Measurements from ENCODE around the gene SCML1. TPM values are rescaled to one million over a fixed set of nuclear protein-coding genes. Genes with fewer than 3 reads are reported as not detected.

Gene SCML1
- total and polyA plus RNA-seq, 2 donors (not counting 3 experiments of a cell fraction or from before 2014, with no cell fraction given), result 8.8 to 12.4 TPM

- no peak overlapping the region for H3K27ac ChIP-seq (ENCODE audit: insufficient read depth, low read depth, low read length)
- no peaks in the 10 kb centered on the region for H3K79me2 ChIP-seq (ENCODE audit: control insufficient read depth, insufficient read depth, low read length)
- H3K9me3 ChIP-seq (replicated peaks; ENCODE audit: control insufficient read depth, insufficient read depth, low read length), result no peaks in the 10 kb centered on the region
- BruUV-seq (replicated peaks), result no TSS peak
- ChIA-PET POLR2A (no interaction called here), CTCF (no interaction called here)
- no peaks in the 10 kb centered on the region for H3K36me3 ChIP-seq (ENCODE audit: control insufficient read depth in 2 of 2, extremely low read depth in 1 of 2, insufficient read depth in 2 of 2, low read length in 2 of 2)
- TF ChIP-seq JUN (IDR thresholded peaks at IDR 0.05; ENCODE audit: borderline replicate concordance, insufficient read depth, insufficient read length, low read depth) (no peak), MAX (IDR thresholded peaks at IDR 0.05; ENCODE audit: insufficient read depth, insufficient read length) (no peak)
- H4K20me1 ChIP-seq (replicated peaks; ENCODE audit: control insufficient read depth, extremely low read depth, insufficient read depth, low read length), result no peaks in the 10 kb centered on the region
- H3K27me3 ChIP-seq (ENCODE audit: control insufficient read depth in 2 of 2, insufficient read depth in 2 of 2, low read length in 2 of 2), result peaks cover 0 to 3% of the 10 kb centered on the region in 2 experiments
- H2AFZ ChIP-seq (ENCODE audit: low read depth, low read length), result no peak overlapping the region
- FAIRE-seq (no peak), DNase-seq (ENCODE audit: low read depth, low spot score) (no peak)
- H3K4me2 ChIP-seq (ENCODE audit: insufficient read depth, low read length), result no peak overlapping the region
- H3K4me1 ChIP-seq (ENCODE audit: control insufficient read depth, extremely low read depth, insufficient read depth, low read length), result no peaks in the 10 kb centered on the region
- intact Hi-C loops (cut with micrococcal nuclease), result no loop called here
- dilution Hi-C loops (cut with MboI; ENCODE audit: extremely low pct_ligation_motif_present, low sequenced_read_pairs), result no loop called here
- H3K4me3 ChIP-seq (replicated peaks in 1 of 3; ENCODE audit: insufficient read depth in 1 of 3, low read depth in 1 of 3, low read length in 3 of 3), result no peak overlapping the region
- no peaks in the 10 kb centered on the region for H3K9me1 ChIP-seq (replicated peaks; ENCODE audit: control insufficient read depth, extremely low read depth, insufficient read depth, low read length)
- no peak overlapping the region for H3K9ac ChIP-seq (replicated peaks; ENCODE audit: extremely low read depth, insufficient read depth, low read length)
Measured at GRCh38 chrX:17706676-17707075, 30.6 kb upstream of the SCML1 start.

- H3K79me2 ChIP-seq (ENCODE audit: control insufficient read depth, insufficient read depth, low read length), result no peaks in the 10 kb centered on the region
- H2AFZ ChIP-seq (ENCODE audit: low read depth, low read length), result no peak overlapping the region
- H4K20me1 ChIP-seq (replicated peaks; ENCODE audit: control insufficient read depth, extremely low read depth, insufficient read depth, low read length), result no peaks in the 10 kb centered on the region
- H3K4me1 ChIP-seq (ENCODE audit: control insufficient read depth, extremely low read depth, insufficient read depth, low read length), result no peaks in the 10 kb centered on the region
- no TSS peak for BruUV-seq (replicated peaks)
- no peak overlapping the region for H3K9ac ChIP-seq (replicated peaks; ENCODE audit: extremely low read depth, insufficient read depth, low read length)
- no peaks in the 10 kb centered on the region for H3K36me3 ChIP-seq (ENCODE audit: control insufficient read depth in 2 of 2, extremely low read depth in 1 of 2, insufficient read depth in 2 of 2, low read length in 2 of 2)
- POLR2A ChIA-PET, result no interaction called here
- peaks cover 0 to 3% of the 10 kb centered on the region in 2 experiments for H3K27me3 ChIP-seq (ENCODE audit: control insufficient read depth in 2 of 2, insufficient read depth in 2 of 2, low read length in 2 of 2)
- FAIRE-seq (no peak), DNase-seq (ENCODE audit: low read depth, low spot score) (no peak)
- dilution Hi-C loops (cut with MboI; ENCODE audit: extremely low pct_ligation_motif_present, low sequenced_read_pairs) (no loop called here), intact Hi-C loops (cut with micrococcal nuclease) (no loop called here)
- no peak for TF ChIP-seq CTCF (IDR thresholded peaks at IDR 0.05; ENCODE audit: extremely low read depth in 1 of 2, insufficient read depth in 1 of 2, low read depth in 1 of 2, low read length in 2 of 2)
- no peaks in the 10 kb centered on the region for H3K9me3 ChIP-seq (replicated peaks; ENCODE audit: control insufficient read depth, insufficient read depth, low read length)
- H3K27ac ChIP-seq (ENCODE audit: insufficient read depth, low read depth, low read length), result no peak overlapping the region
- H3K4me2 ChIP-seq (ENCODE audit: insufficient read depth, low read length), result no peak overlapping the region
- no peak overlapping the region for H3K4me3 ChIP-seq (replicated peaks in 1 of 3; ENCODE audit: insufficient read depth in 1 of 3, low read depth in 1 of 3, low read length in 3 of 3)
- CTCF ChIA-PET, result no interaction called here
- no peaks in the 10 kb centered on the region for H3K9me1 ChIP-seq (replicated peaks; ENCODE audit: control insufficient read depth, extremely low read depth, insufficient read depth, low read length)
Measured at GRCh38 chrX:17707731-17708130, 29.6 kb upstream of the SCML1 start.

Data from endothelial cell of umbilical vein (primary cell).